Liver (tissue), 9 donors: ENCODE data around the gene ABCA6. TPM values are rescaled to one million over a fixed set of nuclear protein-coding genes. Genes with fewer than 3 reads are reported as not detected.

ENCODE experiments used
- DNase-seq: peaks from one replicate; pipeline ENCODE4 v3.0.0-alpha.2; 2017; ENCODE audit warnings: low spot score
- H3K27ac ChIP-seq, 2 donors: one replicate each; pipeline ENCODE4 v1.7.0; 2013; ENCODE audit warnings: inconsistent platforms in 2 of 2, low read length in 2 of 2, control low read depth in 1 of 2, low read depth in 1 of 2, mild to moderate bottlenecking in 1 of 2
- H3K27me3 ChIP-seq, 4 donors: one replicate each; pipeline versions ENCODE4 v1.6.1 to v1.7.0; 2013; ENCODE audit warnings: low read length in 3 of 4, inconsistent platforms in 1 of 4, mild to moderate bottlenecking in 1 of 4, moderate library complexity in 1 of 4; ENCODE audit not compliant: control insufficient read depth in 4 of 4, insufficient read depth in 4 of 4
- H3K36me3 ChIP-seq, 4 donors: one replicate each; pipeline versions ENCODE4 v1.6.1 to v1.7.0; 2013; ENCODE audit warnings: low read length in 3 of 4, mild to moderate bottlenecking in 3 of 4, low read depth in 1 of 4, moderate library complexity in 1 of 4; ENCODE audit not compliant: control insufficient read depth in 4 of 4, insufficient read depth in 3 of 4
- H3K4me1 ChIP-seq, 4 donors: one replicate each; pipeline versions ENCODE4 v1.6.1 to v1.7.0; 2013; ENCODE audit warnings: low read length in 3 of 4, mild to moderate bottlenecking in 3 of 4, moderate library complexity in 1 of 4; ENCODE audit not compliant: control insufficient read depth in 4 of 4, insufficient read depth in 4 of 4
- H3K4me3 ChIP-seq, 3 donors: one replicate each; pipeline versions ENCODE4 v1.6.1 to v1.7.0; 2013; ENCODE audit warnings: low read length in 3 of 3, control low read depth in 1 of 3, low read depth in 1 of 3, mild to moderate bottlenecking in 1 of 3
- H3K9ac ChIP-seq, 2 donors: one replicate each; pipeline ENCODE4 v1.7.0; 2013; ENCODE audit warnings: low read length in 2 of 2, mild to moderate bottlenecking in 2 of 2, moderate library complexity in 2 of 2, control low read depth in 1 of 2, low read depth in 1 of 2
- H3K9me3 ChIP-seq, 4 donors: one replicate each; pipeline versions ENCODE4 v1.6.1 to v1.7.0; 2013; ENCODE audit warnings: low read length in 3 of 4; ENCODE audit not compliant: control insufficient read depth in 4 of 4
- EGR1 ChIP-seq, 2 donors: IDR thresholded peaks; 2 replicates each; pipeline ENCODE4 v1.6.1; 2016 to 2018; ENCODE audit warnings: antibody characterized with exemption in 2 of 2, low read depth in 2 of 2
- FOXA1 ChIP-seq: IDR thresholded peaks from 2 replicates; pipeline ENCODE4 v1.6.1; 2016; ENCODE audit warnings: antibody characterized with exemption
- FOXA2 ChIP-seq: IDR thresholded peaks from 2 replicates; pipeline ENCODE4 v1.6.1; 2016; ENCODE audit warnings: antibody characterized with exemption
- GABPA ChIP-seq, 2 donors: IDR thresholded peaks in 1 of 2; conservative IDR thresholded peaks in 1 of 2; 2 replicates each; pipeline ENCODE4 v1.6.1; 2016; ENCODE audit warnings: antibody characterized with exemption in 2 of 2, mild to moderate bottlenecking in 1 of 2, moderate library complexity in 1 of 2
- HNF4A ChIP-seq, 2 donors: conservative IDR thresholded peaks; 2 replicates each; pipeline ENCODE4 v1.6.1; 2016; ENCODE audit warnings: antibody characterized with exemption in 2 of 2, mild to moderate bottlenecking in 2 of 2
- HNF4G ChIP-seq: IDR thresholded peaks from 2 replicates; pipeline ENCODE4 v1.6.1; 2016; ENCODE audit warnings: antibody characterized with exemption
- NR2F2 ChIP-seq: IDR thresholded peaks from 2 replicates; pipeline ENCODE4 v1.6.1; 2016; ENCODE audit warnings: antibody characterized with exemption
- RAD21 ChIP-seq, 2 donors: IDR thresholded peaks; 2 replicates each; pipeline ENCODE4 v1.6.1; 2016; ENCODE audit warnings: antibody characterized with exemption in 2 of 2, mild to moderate bottlenecking in 2 of 2
- RXRA ChIP-seq, 2 donors: IDR thresholded peaks; 2 replicates each; pipeline ENCODE4 v1.6.1; 2017 to 2018; ENCODE audit warnings: antibody characterized with exemption in 2 of 2, mild to moderate bottlenecking in 1 of 2
- SP1 ChIP-seq: IDR thresholded peaks from 2 replicates; pipeline ENCODE4 v1.6.1; 2018; ENCODE audit warnings: antibody characterized with exemption, mild to moderate bottlenecking
- TAF1 ChIP-seq: conservative IDR thresholded peaks from 2 replicates; pipeline ENCODE4 v1.6.1; 2016; ENCODE audit warnings: antibody characterized with exemption, mild to moderate bottlenecking
- YY1 ChIP-seq: IDR thresholded peaks from 2 replicates; pipeline ENCODE4 v1.6.1; 2016; ENCODE audit warnings: antibody characterized with exemption, mild to moderate bottlenecking
- WGBS: extraction: QIAGEN DNeasy Blood & Tissue Kit; methylation state at CpG from one replicate; pipeline ENCODE4 v1.1.7; 2013; 5-methylcytosine and 5-hydroxymethylcytosine counted together
- polyA plus RNA-seq, 2 donors: library from polyadenylated mRNA; stranded (reverse) in 1 of 2; unstranded in 1 of 2; fragments of 200-250 nt in 1 of 2; fragments of >200 nt in 1 of 2; fragmentation: Nextera tagmentation in 1 of 2; extraction: Ambion mirVana in 1 of 2; gene quantifications; one replicate each; pipeline versions ENCODE4 v1.2.1 to v1.2.3, GENCODE V29; 2013 to 2015
- total RNA-seq, 2 donors: library from RNA; depleted of rRNA; stranded (reverse); fragments of >200 nt; gene quantifications; one replicate each; pipeline ENCODE4 v1.2.3, GENCODE V29; 2014
- TF ChIP-seq, protein P1 (sequence below): IDR thresholded peaks from 2 replicates; pipeline ENCODE4 v1.6.1; 2016; ENCODE audit warnings: antibody characterized with exemption
- TF ChIP-seq, protein P2 (sequence below): IDR thresholded peaks from 2 replicates; pipeline ENCODE4 v1.6.1; 2016; ENCODE audit warnings: antibody characterized with exemption, mild to moderate bottlenecking
- TF ChIP-seq, protein P3 (sequence below): IDR thresholded peaks from 2 replicates; pipeline ENCODE4 v1.6.1; 2016; ENCODE audit warnings: antibody characterized with exemption
- TF ChIP-seq, protein P4 (sequence below): fragments of 150-350 bp; IDR thresholded peaks from 2 replicates; pipeline ENCODE4 v1.5.1; 2017; ENCODE audit warnings: improper control_type of control experiment, low read depth, low read length; ENCODE audit not compliant: missing input control
- donor health status: healthy.
- donor health status: healthy.
- donor health status: healthy.
- donor health status: healthy.
- donor health status: healthy.

Gene ABCA6
- total and polyA plus RNA-seq, 4 donors = 37.5 to 158 (median 47.5) TPM

DNA sequence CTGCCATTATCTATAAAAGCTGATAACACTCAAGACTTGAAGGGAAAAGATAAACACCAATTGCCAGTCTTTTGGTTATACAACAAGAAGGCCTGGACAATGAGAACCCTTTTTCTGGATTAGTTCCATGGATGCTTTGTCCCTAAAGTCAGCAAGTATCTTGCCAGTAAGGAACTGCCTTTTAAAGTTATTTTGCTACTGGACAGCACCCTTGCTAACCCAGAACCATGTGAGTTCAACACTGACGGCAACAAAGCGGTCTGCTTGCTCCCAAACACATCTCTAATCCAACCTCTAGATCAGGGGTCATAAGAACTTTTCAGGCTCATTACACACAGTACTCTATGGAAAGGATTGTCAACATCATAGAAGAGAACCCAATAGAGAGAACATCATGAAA lies 25.3 kb upstream of the ABCA6 start:
- Histone ChIP-seq H3K27ac (no peak overlapping the region), H3K36me3 (peaks cover 0 to 4% (median 0%) of the 10 kb centered on the region in 4 donors), H3K27me3 (no peaks in the 10 kb centered on the region), H3K9me3 (no peaks in the 10 kb centered on the region), H3K4me1 (no peaks in the 10 kb centered on the region), H3K4me3 (no peak overlapping the region), H3K9ac (no peak overlapping the region)
- WGBS = 94% methylated on average over 2 of the region's 2 CpGs
- DNase-seq = no peak
- TF ChIP-seq GABPA (IDR thresholded peaks at IDR 0.05 in 1 of 2, conservative IDR thresholded peaks at IDR 0.05 in 1 of 2) = no peak
- TF ChIP-seq SP1 = no peak
- TF ChIP-seq, protein P1, sequence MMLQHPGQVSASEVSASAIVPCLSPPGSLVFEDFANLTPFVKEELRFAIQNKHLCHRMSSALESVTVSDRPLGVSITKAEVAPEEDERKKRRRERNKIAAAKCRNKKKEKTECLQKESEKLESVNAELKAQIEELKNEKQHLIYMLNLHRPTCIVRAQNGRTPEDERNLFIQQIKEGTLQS = no peak

DNA sequence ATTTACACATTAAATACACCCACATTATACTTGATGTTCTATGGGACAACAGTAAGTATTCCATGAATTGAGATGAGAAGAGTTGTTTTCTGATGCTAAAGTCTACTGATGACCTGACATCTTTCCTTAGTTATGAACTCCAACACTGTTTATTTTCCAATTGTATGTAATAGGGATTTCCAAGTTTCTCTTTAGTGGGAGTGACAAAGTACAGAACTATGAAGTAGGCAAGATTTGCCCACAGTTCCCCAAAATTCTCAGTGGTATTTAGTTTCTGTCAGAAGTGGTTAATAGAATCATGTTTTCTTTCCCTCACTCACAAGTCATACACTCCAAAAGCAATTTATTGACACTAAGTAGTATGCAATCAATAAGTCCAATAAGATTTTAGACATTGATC lies 22.5 kb upstream of the ABCA6 start:
- H3K27me3 ChIP-seq = no peaks in the 10 kb centered on the region

DNA sequence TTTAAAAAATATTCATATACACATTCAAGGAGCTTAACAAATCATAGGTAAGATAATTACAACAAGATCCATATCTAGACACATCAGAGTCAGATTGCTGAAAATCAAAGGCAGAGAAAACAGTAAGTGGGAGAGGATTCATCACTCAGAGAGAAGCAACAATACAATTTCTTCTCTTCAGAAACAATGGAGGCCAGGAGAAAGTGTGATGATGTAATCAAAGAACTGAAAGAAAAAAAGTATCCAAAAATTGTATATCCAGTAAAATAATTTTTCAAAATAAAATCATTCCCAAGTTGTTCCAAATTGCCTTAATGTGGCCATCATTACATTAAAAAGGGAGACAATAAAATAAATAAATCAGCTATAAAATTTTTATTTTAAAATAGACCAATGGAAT lies 17.7 kb upstream of the ABCA6 start:
- TF ChIP-seq, protein P1 = no peak
- TF ChIP-seq, protein P2, sequence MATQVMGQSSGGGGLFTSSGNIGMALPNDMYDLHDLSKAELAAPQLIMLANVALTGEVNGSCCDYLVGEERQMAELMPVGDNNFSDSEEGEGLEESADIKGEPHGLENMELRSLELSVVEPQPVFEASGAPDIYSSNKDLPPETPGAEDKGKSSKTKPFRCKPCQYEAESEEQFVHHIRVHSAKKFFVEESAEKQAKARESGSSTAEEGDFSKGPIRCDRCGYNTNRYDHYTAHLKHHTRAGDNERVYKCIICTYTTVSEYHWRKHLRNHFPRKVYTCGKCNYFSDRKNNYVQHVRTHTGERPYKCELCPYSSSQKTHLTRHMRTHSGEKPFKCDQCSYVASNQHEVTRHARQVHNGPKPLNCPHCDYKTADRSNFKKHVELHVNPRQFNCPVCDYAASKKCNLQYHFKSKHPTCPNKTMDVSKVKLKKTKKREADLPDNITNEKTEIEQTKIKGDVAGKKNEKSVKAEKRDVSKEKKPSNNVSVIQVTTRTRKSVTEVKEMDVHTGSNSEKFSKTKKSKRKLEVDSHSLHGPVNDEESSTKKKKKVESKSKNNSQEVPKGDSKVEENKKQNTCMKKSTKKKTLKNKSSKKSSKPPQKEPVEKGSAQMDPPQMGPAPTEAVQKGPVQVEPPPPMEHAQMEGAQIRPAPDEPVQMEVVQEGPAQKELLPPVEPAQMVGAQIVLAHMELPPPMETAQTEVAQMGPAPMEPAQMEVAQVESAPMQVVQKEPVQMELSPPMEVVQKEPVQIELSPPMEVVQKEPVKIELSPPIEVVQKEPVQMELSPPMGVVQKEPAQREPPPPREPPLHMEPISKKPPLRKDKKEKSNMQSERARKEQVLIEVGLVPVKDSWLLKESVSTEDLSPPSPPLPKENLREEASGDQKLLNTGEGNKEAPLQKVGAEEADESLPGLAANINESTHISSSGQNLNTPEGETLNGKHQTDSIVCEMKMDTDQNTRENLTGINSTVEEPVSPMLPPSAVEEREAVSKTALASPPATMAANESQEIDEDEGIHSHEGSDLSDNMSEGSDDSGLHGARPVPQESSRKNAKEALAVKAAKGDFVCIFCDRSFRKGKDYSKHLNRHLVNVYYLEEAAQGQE = no peak
- no peak for TF ChIP-seq YY1
- no peaks in the 10 kb centered on the region for H3K9me3 ChIP-seq
- DNase-seq = no peak
- H3K4me3 ChIP-seq = no peak overlapping the region
- no peak overlapping the region for H3K27ac ChIP-seq
- H3K4me1 ChIP-seq = no peaks in the 10 kb centered on the region
- H3K36me3 ChIP-seq = no peaks in the 10 kb centered on the region
- H3K27me3 ChIP-seq = no peaks in the 10 kb centered on the region
- H3K9ac ChIP-seq = no peak overlapping the region

More for the DNA sequence above, 22.5 kb upstream of the ABCA6 start:
- DNase-seq = no peak
- H3K27ac ChIP-seq = no peak overlapping the region
- no peak overlapping the region for H3K4me3 ChIP-seq
- no peaks in the 10 kb centered on the region for H3K9me3 ChIP-seq
- H3K4me1 ChIP-seq = no peaks in the 10 kb centered on the region
- H3K9ac ChIP-seq = no peak overlapping the region
- TF ChIP-seq HNF4A (conservative IDR thresholded peaks at IDR 0.05) (no peak), EGR1 (IDR thresholded peaks at IDR 0.05; ENCODE audit: low read depth in 2 of 2) (no peak), RAD21 (IDR thresholded peaks at IDR 0.05) (no peak), HNF4G (no peak), RXRA (IDR thresholded peaks at IDR 0.05) (no peak), NR2F2 (no peak), TAF1 (no peak), GABPA (IDR thresholded peaks at IDR 0.05 in 1 of 2, conservative IDR thresholded peaks at IDR 0.05 in 1 of 2) (no peak), FOXA1 (no peak), FOXA2 (no peak)
- TF ChIP-seq, protein P3, sequence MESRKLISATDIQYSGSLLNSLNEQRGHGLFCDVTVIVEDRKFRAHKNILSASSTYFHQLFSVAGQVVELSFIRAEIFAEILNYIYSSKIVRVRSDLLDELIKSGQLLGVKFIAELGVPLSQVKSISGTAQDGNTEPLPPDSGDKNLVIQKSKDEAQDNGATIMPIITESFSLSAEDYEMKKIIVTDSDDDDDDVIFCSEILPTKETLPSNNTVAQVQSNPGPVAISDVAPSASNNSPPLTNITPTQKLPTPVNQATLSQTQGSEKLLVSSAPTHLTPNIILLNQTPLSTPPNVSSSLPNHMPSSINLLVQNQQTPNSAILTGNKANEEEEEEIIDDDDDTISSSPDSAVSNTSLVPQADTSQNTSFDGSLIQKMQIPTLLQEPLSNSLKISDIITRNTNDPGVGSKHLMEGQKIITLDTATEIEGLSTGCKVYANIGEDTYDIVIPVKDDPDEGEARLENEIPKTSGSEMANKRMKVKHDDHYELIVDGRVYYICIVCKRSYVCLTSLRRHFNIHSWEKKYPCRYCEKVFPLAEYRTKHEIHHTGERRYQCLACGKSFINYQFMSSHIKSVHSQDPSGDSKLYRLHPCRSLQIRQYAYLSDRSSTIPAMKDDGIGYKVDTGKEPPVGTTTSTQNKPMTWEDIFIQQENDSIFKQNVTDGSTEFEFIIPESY = no peak
- TF ChIP-seq, protein P1 = no peak
- TF ChIP-seq, protein P4, sequence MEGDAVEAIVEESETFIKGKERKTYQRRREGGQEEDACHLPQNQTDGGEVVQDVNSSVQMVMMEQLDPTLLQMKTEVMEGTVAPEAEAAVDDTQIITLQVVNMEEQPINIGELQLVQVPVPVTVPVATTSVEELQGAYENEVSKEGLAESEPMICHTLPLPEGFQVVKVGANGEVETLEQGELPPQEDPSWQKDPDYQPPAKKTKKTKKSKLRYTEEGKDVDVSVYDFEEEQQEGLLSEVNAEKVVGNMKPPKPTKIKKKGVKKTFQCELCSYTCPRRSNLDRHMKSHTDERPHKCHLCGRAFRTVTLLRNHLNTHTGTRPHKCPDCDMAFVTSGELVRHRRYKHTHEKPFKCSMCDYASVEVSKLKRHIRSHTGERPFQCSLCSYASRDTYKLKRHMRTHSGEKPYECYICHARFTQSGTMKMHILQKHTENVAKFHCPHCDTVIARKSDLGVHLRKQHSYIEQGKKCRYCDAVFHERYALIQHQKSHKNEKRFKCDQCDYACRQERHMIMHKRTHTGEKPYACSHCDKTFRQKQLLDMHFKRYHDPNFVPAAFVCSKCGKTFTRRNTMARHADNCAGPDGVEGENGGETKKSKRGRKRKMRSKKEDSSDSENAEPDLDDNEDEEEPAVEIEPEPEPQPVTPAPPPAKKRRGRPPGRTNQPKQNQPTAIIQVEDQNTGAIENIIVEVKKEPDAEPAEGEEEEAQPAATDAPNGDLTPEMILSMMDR = no peak
- peaks cover 0 to 4% (median 0%) of the 10 kb centered on the region in 4 donors for H3K36me3 ChIP-seq
